ENCODE measurements around the gene HMG20B. TPM values are rescaled to one million over a fixed set of nuclear protein-coding genes. Genes with fewer than 3 reads are reported as not detected.
"Not testable (repeated sequence)": the region's sequence is repeated elsewhere in the genome, so short reads cannot be mapped to it uniquely, and the experiment has no call there.

The HMG20B gene
- polyA plus RNA-seq, 12 donors = 21.8 to 78.3 (median 32.1) TPM; not detected in 1

- no peak for DNase-seq
These were observed 5.6 kb downstream of the HMG20B start for GRCh38 chr19:3578390-3578789.

GRCh38 chr19:3580156-3580934 is 7.6 kb downstream of the HMG20B start:
- DNase-seq = peak; percentile 31

GRCh38 chr19:3581792-3582191 is 9.0 kb downstream of the HMG20B start:
- not testable (repeated sequence) for DNase-seq

GRCh38 chr19:3584036-3584802 is 11.5 kb downstream of the HMG20B start:
- not testable (repeated sequence) for DNase-seq

GRCh38 chr19:3585301-3586126 is 12.8 kb downstream of the HMG20B start, which contains the start of gene GIPC3:
GIPC3 (plus strand) TSS chr19:3585478; CDS start chr19:3585598, 120 bp downstream.
- DNase-seq = no peak

- no peak for DNase-seq
These were observed 13.4 kb downstream of the HMG20B start for GRCh38 chr19:3586127-3586626.

- DNase-seq = no peak
These were observed 14.1 kb downstream of the HMG20B start for GRCh38 chr19:3586707-3587346.

- no peak for DNase-seq
These were observed 16.7 kb downstream of the HMG20B start for GRCh38 chr19:3589439-3589838.

- DNase-seq = no peak
These were observed 17.2 kb downstream of the HMG20B start for GRCh38 chr19:3589949-3590348.

GRCh38 chr19:3590991-3591659 is 18.4 kb downstream of the HMG20B start:
- DNase-seq = no peak

GRCh38 chr19:3591876-3592613 is 19.3 kb downstream of the HMG20B start:
- no peak for DNase-seq

- no peak for DNase-seq
These were observed 20.4 kb downstream of the HMG20B start for GRCh38 chr19:3593156-3593555.

GRCh38 chr19:3595521-3596061 is 22.8 kb downstream of the HMG20B start:
- no peak for DNase-seq

- DNase-seq = no peak
These were observed 27.0 kb downstream of the HMG20B start for GRCh38 chr19:3599776-3600187.

- DNase-seq = no peak
These were observed 28.3 kb downstream of the HMG20B start for GRCh38 chr19:3601021-3601420.

- DNase-seq = no peak
These were observed 30.5 kb downstream of the HMG20B start for GRCh38 chr19:3603121-3603811.

- DNase-seq = no peak
These were observed 31.7 kb downstream of the HMG20B start for GRCh38 chr19:3604227-3604986.

GRCh38 chr19:3604987-3605343 is 32.2 kb downstream of the HMG20B start:
- DNase-seq = no peak

Data from muscle of arm (tissue), 12 donors.